Stimulated activated CD8-positive, alpha-beta memory T cell treated with anti-CD3 and anti-CD28 coated beads, Interleukin-7, amount 100 ng/mL, for 24 hours (primary cell): ENCODE results near the gene DYNLRB2.

Experiments
- DNase-seq: peaks from one replicate; pipeline ENCODE4 v3.0.0-alpha.2; 2020; ENCODE audit warnings: low read depth

The DYNLRB2 gene

DNA sequence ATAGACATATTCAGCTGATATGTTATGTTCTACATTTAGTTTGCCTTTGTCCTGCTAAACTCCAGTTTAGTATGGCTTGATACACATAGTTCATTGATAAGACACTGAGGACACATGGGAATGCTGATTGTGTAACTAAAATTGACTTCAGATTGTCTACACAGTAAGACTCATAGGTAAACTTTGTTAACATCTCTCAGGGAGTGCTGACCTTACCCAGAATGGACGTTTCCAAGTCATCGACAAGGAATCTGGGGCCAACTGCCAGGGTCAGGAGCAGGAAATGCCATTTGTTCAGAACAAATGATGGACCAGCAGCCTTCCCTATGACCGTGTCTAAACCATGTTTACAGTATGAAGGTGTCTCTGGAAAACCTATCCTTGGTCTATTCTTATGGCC is 58.7 kb downstream of the DYNLRB2 start:
- DNase-seq = no peak
